Breast epithelium (tissue), 4 donors: ENCODE data around the gene WDR5B. TPM values are rescaled to one million over a fixed set of nuclear protein-coding genes. Genes with fewer than 3 reads are reported as not detected.

Source experiments
- DNase-seq, 2 donors: peaks; one replicate each; pipeline ENCODE4 v3.0.0-alpha.2; 2019; ENCODE audit warnings: low spot score in 2 of 2
- H3K27ac ChIP-seq, 2 donors: fragments of 200-600 bp; sonication (generic) in 1 of 2; one replicate each; pipeline ENCODE4 v1.5.1; 2016 to 2019; ENCODE audit warnings: mild to moderate bottlenecking in 1 of 2
- H3K27me3 ChIP-seq, 2 donors: fragments of 200-600 bp; sonication (generic) in 1 of 2; one replicate each; pipeline versions ENCODE4 v1.5.1 to v1.6.0; 2017 to 2019; ENCODE audit warnings: control low read depth in 1 of 2, mild to moderate bottlenecking in 1 of 2
- H3K36me3 ChIP-seq: fragments of 200-600 bp; one replicate; pipeline ENCODE4 v1.5.1; 2019
- H3K4me1 ChIP-seq, 2 donors: fragments of 200-600 bp; sonication (generic); one replicate each; pipeline ENCODE4 v1.5.1; 2016 to 2019; ENCODE audit warnings: control low read depth in 1 of 2
- H3K4me3 ChIP-seq, 3 donors: fragments of 200-600 bp; sonication (generic); 1 replicate in 2 of 3; 2 replicates in 1 of 3; pipeline ENCODE4 v1.5.1; 2016 to 2019; ENCODE audit warnings: mild to moderate bottlenecking in 3 of 3, moderate library complexity in 2 of 3
- H3K9me3 ChIP-seq, 2 donors: fragments of 200-600 bp; sonication (generic) in 1 of 2; one replicate each; pipeline ENCODE4 v1.5.1; 2016 to 2019; ENCODE audit warnings: control low read depth in 1 of 2
- CTCF ChIP-seq, 3 donors: fragments of 450-650 bp; IDR thresholded peaks; one replicate each; pipeline ENCODE4 v1.5.1; 2016 to 2017; ENCODE audit warnings: antibody characterized with exemption in 3 of 3, mild to moderate bottlenecking in 3 of 3, moderate library complexity in 3 of 3
- POLR2A ChIP-seq: fragments of 450-650 bp; IDR thresholded peaks from one replicate; pipeline ENCODE4 v1.6.1; 2016; ENCODE audit warnings: antibody characterized with exemption, mild to moderate bottlenecking, moderate library complexity
- POLR2AphosphoS5 ChIP-seq, 3 donors: sonication (generic); formaldehyde crosslinking; IDR thresholded peaks; one replicate each; pipeline ENCODE4 v1.6.1; 2017; ENCODE audit warnings: antibody characterized with exemption in 3 of 3
- intact Hi-C: fragments of 100-400 bp; cut with DNase I; formaldehyde crosslinking; loops from one replicate; pipeline ENCODE4 v1.15.1; 2023; ENCODE audit warnings: low total_unique reads
- total RNA-seq, 3 donors: library from RNA; depleted of rRNA; stranded (reverse); fragments of >200 nt; gene quantifications; one replicate each; pipeline ENCODE4 v1.1.0, GENCODE V29; 2016

WDR5B gene
- total RNA-seq, 3 donors from 2014 or later = 4.0 to 8.0 (median 6.2) TPM

DNA sequence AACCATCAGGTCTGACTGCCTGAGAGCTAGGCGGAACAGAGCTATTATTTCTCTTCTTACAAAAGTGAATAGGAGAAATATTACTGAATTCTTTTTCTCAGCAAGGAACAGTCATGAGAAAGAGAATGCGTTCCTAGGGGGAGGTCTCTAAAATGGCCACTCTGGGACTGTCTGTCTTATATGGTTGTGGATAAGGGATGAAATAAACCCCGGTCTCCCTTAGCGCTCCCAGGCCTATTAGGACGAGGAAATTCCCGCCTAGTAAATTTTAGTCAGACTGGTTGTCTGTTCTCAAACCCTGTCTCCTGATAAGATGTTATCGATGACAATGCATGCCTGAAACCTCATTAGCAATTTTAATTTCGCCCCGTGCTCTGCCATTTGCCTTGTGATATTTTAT lies 20.1 kb upstream of the WDR5B start:
- Histone ChIP-seq H3K27ac (no peak overlapping the region), H3K4me3 (no peak overlapping the region), H3K9me3 (no peaks in the 10 kb centered on the region), H3K27me3 (no peaks in the 10 kb centered on the region), H3K36me3 (peaks cover 8% of the 10 kb centered on the region), H3K4me1 (no peaks in the 10 kb centered on the region)
- no peak for DNase-seq
- intact Hi-C loops = no loop called here
- TF ChIP-seq POLR2AphosphoS5 (IDR thresholded peaks at IDR 0.05) = no peak
- TF ChIP-seq CTCF (IDR thresholded peaks at IDR 0.05) = no peak
- no peak for TF ChIP-seq POLR2A

GRCh38 chr3:122430371-122430770 lies 14.5 kb upstream of the WDR5B start:
- Histone ChIP-seq H3K36me3 (no peaks in the 10 kb centered on the region), H3K27me3 (no peaks in the 10 kb centered on the region), H3K27ac (no peak overlapping the region), H3K4me3 (no peak overlapping the region), H3K9me3 (no peaks in the 10 kb centered on the region), H3K4me1 (no peaks in the 10 kb centered on the region)
- TF ChIP-seq CTCF (IDR thresholded peaks at IDR 0.05) = no peak
- TF ChIP-seq POLR2AphosphoS5 (IDR thresholded peaks at IDR 0.05) = no peak
- no peak for TF ChIP-seq POLR2A
- intact Hi-C loops = no loop called here
- no peak for DNase-seq

DNA sequence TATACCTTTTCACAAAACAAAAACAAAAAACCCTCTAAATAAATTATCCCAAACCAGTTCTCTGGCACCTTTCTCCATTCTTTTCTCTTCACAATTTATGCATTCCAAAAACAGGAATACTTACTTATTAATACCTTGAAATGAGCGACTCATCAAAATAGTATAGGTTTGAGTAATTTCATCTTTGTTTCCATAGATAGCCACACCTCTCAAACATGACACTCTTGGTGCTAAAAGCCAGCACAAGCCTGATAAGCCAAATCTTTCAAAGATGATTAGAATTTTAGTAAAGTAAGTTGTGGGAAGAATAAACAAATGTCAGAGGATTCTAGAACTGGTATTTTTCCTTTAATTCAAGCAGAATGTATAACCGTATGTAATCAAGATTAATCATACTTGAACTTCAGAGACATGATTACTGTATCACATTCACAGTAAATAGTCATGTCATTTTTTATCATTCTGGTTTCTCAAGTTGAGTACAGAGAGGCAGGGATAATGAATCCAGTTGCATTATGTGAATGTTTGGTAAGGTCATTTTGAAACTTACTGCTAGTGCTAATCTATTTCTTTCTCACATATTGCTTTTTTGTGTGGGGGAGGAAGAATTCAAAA lies 12.1 kb upstream of the WDR5B start:
- intact Hi-C loops = no loop called here
- no peaks in the 10 kb centered on the region for H3K4me1 ChIP-seq
- H3K4me3 ChIP-seq = no peak overlapping the region
- H3K27me3 ChIP-seq = no peaks in the 10 kb centered on the region
- no peak overlapping the region for H3K27ac ChIP-seq
- no peaks in the 10 kb centered on the region for H3K9me3 ChIP-seq
- H3K36me3 ChIP-seq = peaks cover 6% of the 10 kb centered on the region
- no peak for TF ChIP-seq POLR2A
- TF ChIP-seq POLR2AphosphoS5 (IDR thresholded peaks at IDR 0.05) = no peak
- TF ChIP-seq CTCF (IDR thresholded peaks at IDR 0.05) = no peak
- DNase-seq = no peak

DNA sequence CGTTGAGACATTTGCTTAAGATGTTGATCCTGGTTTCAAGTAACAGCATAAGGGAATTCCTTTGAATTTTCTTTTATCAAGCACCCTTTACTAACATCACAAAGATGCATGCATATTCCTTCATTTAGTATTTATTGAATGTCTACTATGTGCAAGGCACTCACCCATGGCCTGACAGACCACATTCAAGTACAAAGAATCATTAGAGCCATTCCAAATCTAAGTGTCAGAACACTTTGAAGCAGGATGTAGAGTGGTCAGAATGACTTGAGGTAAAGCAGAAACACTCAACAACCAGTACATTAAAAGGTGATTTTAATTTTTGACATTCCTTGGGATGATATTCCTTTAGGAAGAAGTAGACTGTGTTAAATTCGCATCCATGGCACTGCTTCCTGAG lies 6.0 kb upstream of the WDR5B start:
- DNase-seq = no peak
- no peaks in the 10 kb centered on the region for H3K4me1 ChIP-seq
- no peak for TF ChIP-seq POLR2AphosphoS5 (IDR thresholded peaks at IDR 0.05)
- TF ChIP-seq CTCF (IDR thresholded peaks at IDR 0.05) = no peak
- TF ChIP-seq POLR2A = no peak
- no peak overlapping the region for H3K27ac ChIP-seq
- no peaks in the 10 kb centered on the region for H3K27me3 ChIP-seq
- peaks cover 6% of the 10 kb centered on the region for H3K36me3 ChIP-seq
- no peaks in the 10 kb centered on the region for H3K9me3 ChIP-seq
- H3K4me3 ChIP-seq = no peak overlapping the region
- intact Hi-C loops = no loop called here

DNA sequence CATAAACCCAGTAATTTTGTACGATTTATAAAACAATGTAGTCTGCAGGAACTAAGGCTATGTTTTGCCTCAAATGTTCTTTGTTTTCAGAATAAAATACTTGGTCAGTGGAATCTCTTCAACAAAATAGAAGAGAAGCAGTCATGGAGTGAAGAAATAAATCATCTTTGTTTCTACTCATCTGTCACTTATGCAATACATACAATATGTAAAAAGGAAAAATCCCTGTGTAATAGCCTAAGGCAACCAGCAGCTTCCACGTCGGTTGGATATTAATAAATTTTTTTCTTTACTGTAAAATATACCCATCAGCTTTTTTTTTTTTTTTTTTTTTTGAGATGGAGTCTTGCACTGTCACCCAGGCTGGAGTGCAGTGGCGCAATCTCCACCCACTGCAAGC lies 5.2 kb upstream of the WDR5B start:
- Histone ChIP-seq H3K27ac (no peak overlapping the region), H3K4me1 (no peaks in the 10 kb centered on the region), H3K9me3 (no peaks in the 10 kb centered on the region), H3K4me3 (no peak overlapping the region), H3K27me3 (no peaks in the 10 kb centered on the region), H3K36me3 (peaks cover 6% of the 10 kb centered on the region)
- TF ChIP-seq POLR2A (no peak), POLR2AphosphoS5 (IDR thresholded peaks at IDR 0.05) (no peak), CTCF (IDR thresholded peaks at IDR 0.05) (no peak)
- intact Hi-C loops = no loop called here
- no peak for DNase-seq
